Lower lobe of right lung (tissue), 2 donors: ENCODE results near the gene JPH3. TPM values are rescaled to one million over a fixed set of nuclear protein-coding genes. Genes with fewer than 3 reads are reported as not detected.

Source experiments
- ATAC-seq, 2 donors: fragments of 200-7000 bp; cut with Tn5 transposase; one replicate each; pipeline ENCODE4 v1.9.1; 2020 to 2022; ENCODE audit warnings: mild to moderate bottlenecking in 2 of 2, moderate library complexity in 2 of 2
- DNase-seq: peaks from one replicate; pipeline ENCODE4 v3.0.0-alpha.2; 2020
- H3K27ac ChIP-seq: fragments of 200-600 bp; one replicate; pipeline ENCODE4 v1.8.0; 2022
- H3K27me3 ChIP-seq: fragments of 200-600 bp; one replicate; pipeline ENCODE4 v1.8.0; 2022; ENCODE audit warnings: low read depth
- H3K36me3 ChIP-seq: fragments of 200-600 bp; one replicate; pipeline ENCODE4 v1.8.0; 2022; ENCODE audit warnings: mild to moderate bottlenecking
- H3K4me1 ChIP-seq: fragments of 200-600 bp; one replicate; pipeline ENCODE4 v1.8.0; 2022
- H3K4me3 ChIP-seq: fragments of 200-600 bp; one replicate; pipeline ENCODE4 v1.8.0; 2022; ENCODE audit warnings: mild to moderate bottlenecking
- H3K9me3 ChIP-seq: fragments of 200-600 bp; one replicate; pipeline ENCODE4 v1.8.0; 2022
- CTCF ChIP-seq: fragments of 200-600 bp; IDR thresholded peaks from one replicate; pipeline ENCODE4 v1.8.0; 2022; ENCODE audit warnings: antibody characterized with exemption, mild to moderate bottlenecking
- intact Hi-C: fragments of 100-400 bp; cut with DNase I; formaldehyde crosslinking; loops from one replicate; pipeline ENCODE4 v1.11.0; 2022
- total RNA-seq: library from RNA; stranded (reverse); fragmentation: NEBNext Ultra II Directional; extraction: Animal tissue kit (Norgen Biotek cat#: 25700); gene quantifications from one replicate; pipeline ENCODE4 v1.2.1, GENCODE V29; 2021
- donor health status: DM: no; HTN: yes; CAD: no; lungs with severe emphysema.

Gene JPH3
- total RNA-seq, 1 donor from 2014 or later: 0.12 TPM

- intact Hi-C loops: no loop called here
- Histone ChIP-seq H3K27ac (no peak overlapping the region), H3K4me1 (peaks cover 5% of the 10 kb centered on the region), H3K36me3 (no peaks in the 10 kb centered on the region), H3K27me3 (peaks cover 44% of the 10 kb centered on the region), H3K9me3 (no peaks in the 10 kb centered on the region), H3K4me3 (no peak overlapping the region)
- ATAC-seq: no peak
- DNase-seq: no peak
- no peak for TF ChIP-seq CTCF
These were observed 14.7 kb upstream of the JPH3 start for GRCh38 chr16:87587636-87588035.

- DNase-seq: no peak
- no peak for TF ChIP-seq CTCF
- no peaks in the 10 kb centered on the region for H3K9me3 ChIP-seq
- no peak overlapping the region for H3K4me3 ChIP-seq
- H3K27me3 ChIP-seq: peaks cover 20% of the 10 kb centered on the region
- ATAC-seq: no peak
- H3K27ac ChIP-seq: no peak overlapping the region
- no peaks in the 10 kb centered on the region for H3K4me1 ChIP-seq
- H3K36me3 ChIP-seq: no peaks in the 10 kb centered on the region
- intact Hi-C loops: no loop called here
These were observed 10.1 kb upstream of the JPH3 start for GRCh38 chr16:87592018-87592712.

GRCh38 chr16:87593710-87594258 lies 8.5 kb upstream of the JPH3 start:
- intact Hi-C loops: no loop called here
- H3K27me3 ChIP-seq: peaks cover 13% of the 10 kb centered on the region
- no peaks in the 10 kb centered on the region for H3K36me3 ChIP-seq
- H3K4me1 ChIP-seq: no peaks in the 10 kb centered on the region
- TF ChIP-seq CTCF: no peak
- DNase-seq: no peak
- H3K27ac ChIP-seq: no peak overlapping the region
- no peaks in the 10 kb centered on the region for H3K9me3 ChIP-seq
- no peak for ATAC-seq
- H3K4me3 ChIP-seq: no peak overlapping the region

- no peaks in the 10 kb centered on the region for H3K4me1 ChIP-seq
- ATAC-seq (no peak), DNase-seq (no peak)
- no peaks in the 10 kb centered on the region for H3K9me3 ChIP-seq
- no peak overlapping the region for H3K27ac ChIP-seq
- intact Hi-C loops: no loop called here
- no peak overlapping the region for H3K4me3 ChIP-seq
- peaks cover 24% of the 10 kb centered on the region for H3K27me3 ChIP-seq
- no peaks in the 10 kb centered on the region for H3K36me3 ChIP-seq
- no peak for TF ChIP-seq CTCF
These were observed 6.6 kb upstream of the JPH3 start for GRCh38 chr16:87595712-87596111.

- Histone ChIP-seq H3K27ac (no peak overlapping the region), H3K27me3 (peaks cover 38% of the 10 kb centered on the region), H3K36me3 (no peaks in the 10 kb centered on the region), H3K4me3 (no peak overlapping the region), H3K4me1 (no peaks in the 10 kb centered on the region), H3K9me3 (no peaks in the 10 kb centered on the region)
- intact Hi-C loops: no loop called here
- DNase-seq: no peak
- no peak for ATAC-seq
- no peak for TF ChIP-seq CTCF
These were observed 4.9 kb upstream of the JPH3 start for GRCh38 chr16:87597324-87597830.
